GM19239 (cell line): ENCODE results near the gene PROS1.

ENCODE experiments used
- DNase-seq: peaks from one replicate; pipeline ENCODE4 v3.0.0; 2011; ENCODE audit warnings: low spot score; ENCODE audit not compliant: insufficient read length
- FAIRE-seq: peaks from 2 replicates; lab custom pipeline; 2011; peaks lifted over from hg19 to GRCh38; lab: Jason Lieb, UNC

PROS1 gene

GRCh38 chr3:93973131-93974126 lies at the start of gene PROS1:
Gene PROS1, minus strand, starts transcription at chr3:93973896. Its CDS starts 147 bp downstream, at chr3:93973749.
- DNase-seq, result no peak
- peak; percentile 82 for FAIRE-seq

GRCh38 chr3:94020293-94020692 lies 46.6 kb upstream of the PROS1 start:
- DNase-seq (no peak), FAIRE-seq (no peak)

- FAIRE-seq (no peak), DNase-seq (no peak)
Observed at GRCh38 chr3:94019659-94020058, 46.0 kb upstream of the PROS1 start.

GRCh38 chr3:94015025-94015424 lies 41.3 kb upstream of the PROS1 start:
- FAIRE-seq (no peak), DNase-seq (no peak)

- no peak for FAIRE-seq
Observed at GRCh38 chr3:94012185-94012584, 38.5 kb upstream of the PROS1 start.

GRCh38 chr3:94011233-94011711 lies 37.6 kb upstream of the PROS1 start:
- no peak for FAIRE-seq
- no peak for DNase-seq

More at GRCh38 chr3:94012185-94012584, 38.5 kb upstream of the PROS1 start:
- no peak for DNase-seq

- DNase-seq, result no peak
Observed at GRCh38 chr3:94009608-94010007, 35.9 kb upstream of the PROS1 start.

GRCh38 chr3:94008253-94008652 lies 34.6 kb upstream of the PROS1 start:
- FAIRE-seq (no peak), DNase-seq (no peak)

More at GRCh38 chr3:94009608-94010007, 35.9 kb upstream of the PROS1 start:
- no peak for FAIRE-seq

- DNase-seq, result peak; percentile 4
- FAIRE-seq, result peak; percentile 96
Observed at GRCh38 chr3:94004301-94004910, 30.7 kb upstream of the PROS1 start.

- no peak for DNase-seq
- no peak for FAIRE-seq
Observed at GRCh38 chr3:94001827-94002495, 28.3 kb upstream of the PROS1 start.

GRCh38 chr3:94001191-94001590 lies 27.5 kb upstream of the PROS1 start:
- DNase-seq (no peak), FAIRE-seq (no peak)

- no peak for FAIRE-seq
- DNase-seq, result no peak
Observed at GRCh38 chr3:93994056-93994455, 20.4 kb upstream of the PROS1 start.

GRCh38 chr3:93992207-93992606 lies 18.5 kb upstream of the PROS1 start:
- no peak for FAIRE-seq
- DNase-seq, result no peak

- DNase-seq (no peak), FAIRE-seq (no peak)
Observed at GRCh38 chr3:93991631-93992030, 17.9 kb upstream of the PROS1 start.

GRCh38 chr3:93989241-93989640 lies 15.5 kb upstream of the PROS1 start:
- FAIRE-seq, result no peak
- no peak for DNase-seq

GRCh38 chr3:93988764-93989163 lies 15.1 kb upstream of the PROS1 start:
- DNase-seq (no peak), FAIRE-seq (no peak)

- FAIRE-seq (no peak), DNase-seq (no peak)
Observed at GRCh38 chr3:93988283-93988682, 14.6 kb upstream of the PROS1 start.

GRCh38 chr3:93984618-93985017 lies 10.9 kb upstream of the PROS1 start:
- DNase-seq, result no peak
- no peak for FAIRE-seq

- FAIRE-seq (no peak), DNase-seq (no peak)
Observed at GRCh38 chr3:93983408-93983807, 9.7 kb upstream of the PROS1 start.

GRCh38 chr3:93981649-93982048 lies 8.0 kb upstream of the PROS1 start:
- FAIRE-seq, result no peak
- DNase-seq, result no peak
